Activated B cell treated with CpG ODN at 0.5 μM for 24 hours (primary cell): Measurements from ENCODE around the gene AGBL4. TPM values are rescaled to one million over a fixed set of nuclear protein-coding genes. Genes with fewer than 3 reads are reported as not detected.
"Not testable (repeated sequence)": the region's sequence is repeated elsewhere in the genome, so short reads cannot be mapped to it uniquely, and the experiment has no call there.

Experiments
- ATAC-seq: fragments of 200-7000 bp; cut with Tn5 transposase; one replicate; pipeline ENCODE4 v1.10.0; 2021; ENCODE audit warnings: low read depth, mild to moderate bottlenecking, moderate library complexity
- CTCF ChIA-PET: fragments of 350-600 bp; sonication (Branson Sonifier 250); formaldehyde crosslinking; loops from one replicate; lab custom pipeline; 2021; ENCODE audit warnings: antibody characterized with exemption; lab: Charles Lee
- POLR2A ChIA-PET: fragments of 350-600 bp; sonication (Branson Sonifier 250); formaldehyde crosslinking; loops from one replicate; lab custom pipeline; 2021; ENCODE audit warnings: antibody characterized with exemption; lab: Charles Lee
- DNase-seq: peaks from one replicate; pipeline ENCODE4 v3.0.0; 2022
- H3K27ac Mint-ChIP-seq: one replicate; pipeline ENCODE4 v1.8.0; 2020; ENCODE audit warnings: mixed read lengths
- H3K27me3 Mint-ChIP-seq: one replicate; pipeline ENCODE4 v1.8.0; 2021; ENCODE audit warnings: mixed read lengths
- H3K36me3 Mint-ChIP-seq: one replicate; pipeline ENCODE4 v1.8.0; 2021; ENCODE audit warnings: low read depth, mixed read lengths
- H3K4me1 Mint-ChIP-seq: one replicate; pipeline ENCODE4 v1.8.0; 2021; ENCODE audit warnings: mixed read lengths
- H3K4me3 Mint-ChIP-seq: one replicate; pipeline ENCODE4 v1.8.0; 2020; ENCODE audit warnings: mild to moderate bottlenecking, mixed read lengths
- H3K9me3 Mint-ChIP-seq: one replicate; pipeline ENCODE4 v1.8.0; 2020; ENCODE audit warnings: mixed read lengths
- intact Hi-C: fragments of 100-400 bp; cut with micrococcal nuclease; formaldehyde crosslinking; loops from one replicate; pipeline ENCODE4 v1.15.1; 2024
- total RNA-seq: library from RNA; stranded (reverse); gene quantifications from 2 replicates; pipeline ENCODE4 v1.2.3, GENCODE V29; 2022
- TF ChIP-seq, protein P1 (sequence below): fragments of 200-600 bp; IDR thresholded peaks from one replicate; pipeline ENCODE4 v1.8.0; 2022; ENCODE audit warnings: antibody characterized with exemption, mild to moderate bottlenecking

The AGBL4 gene
- total RNA-seq, 1 donor from 2014 or later: 0.24 TPM

DNA sequence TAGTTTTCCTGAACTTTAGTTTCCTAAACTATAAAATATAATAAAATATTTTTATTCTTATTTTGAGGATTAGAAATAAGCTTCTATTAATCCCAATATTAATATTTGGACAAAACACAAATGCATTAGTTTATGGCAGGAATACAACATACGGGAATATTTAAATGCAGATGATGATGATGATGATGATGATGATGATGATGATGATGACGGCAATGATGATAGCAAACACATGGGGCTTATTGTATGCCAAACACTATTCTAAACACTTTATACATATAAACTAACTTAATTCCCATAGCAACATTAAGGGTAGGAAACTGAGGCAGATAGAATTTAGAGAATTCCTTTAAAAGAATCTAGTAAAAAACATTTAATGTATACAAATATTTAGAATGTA lies 705.5 kb downstream of the AGBL4 start:
- H3K36me3 Mint-ChIP-seq: no peaks in the 10 kb centered on the region
- TF ChIP-seq, protein P1, sequence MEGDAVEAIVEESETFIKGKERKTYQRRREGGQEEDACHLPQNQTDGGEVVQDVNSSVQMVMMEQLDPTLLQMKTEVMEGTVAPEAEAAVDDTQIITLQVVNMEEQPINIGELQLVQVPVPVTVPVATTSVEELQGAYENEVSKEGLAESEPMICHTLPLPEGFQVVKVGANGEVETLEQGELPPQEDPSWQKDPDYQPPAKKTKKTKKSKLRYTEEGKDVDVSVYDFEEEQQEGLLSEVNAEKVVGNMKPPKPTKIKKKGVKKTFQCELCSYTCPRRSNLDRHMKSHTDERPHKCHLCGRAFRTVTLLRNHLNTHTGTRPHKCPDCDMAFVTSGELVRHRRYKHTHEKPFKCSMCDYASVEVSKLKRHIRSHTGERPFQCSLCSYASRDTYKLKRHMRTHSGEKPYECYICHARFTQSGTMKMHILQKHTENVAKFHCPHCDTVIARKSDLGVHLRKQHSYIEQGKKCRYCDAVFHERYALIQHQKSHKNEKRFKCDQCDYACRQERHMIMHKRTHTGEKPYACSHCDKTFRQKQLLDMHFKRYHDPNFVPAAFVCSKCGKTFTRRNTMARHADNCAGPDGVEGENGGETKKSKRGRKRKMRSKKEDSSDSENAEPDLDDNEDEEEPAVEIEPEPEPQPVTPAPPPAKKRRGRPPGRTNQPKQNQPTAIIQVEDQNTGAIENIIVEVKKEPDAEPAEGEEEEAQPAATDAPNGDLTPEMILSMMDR: no peak

DNA sequence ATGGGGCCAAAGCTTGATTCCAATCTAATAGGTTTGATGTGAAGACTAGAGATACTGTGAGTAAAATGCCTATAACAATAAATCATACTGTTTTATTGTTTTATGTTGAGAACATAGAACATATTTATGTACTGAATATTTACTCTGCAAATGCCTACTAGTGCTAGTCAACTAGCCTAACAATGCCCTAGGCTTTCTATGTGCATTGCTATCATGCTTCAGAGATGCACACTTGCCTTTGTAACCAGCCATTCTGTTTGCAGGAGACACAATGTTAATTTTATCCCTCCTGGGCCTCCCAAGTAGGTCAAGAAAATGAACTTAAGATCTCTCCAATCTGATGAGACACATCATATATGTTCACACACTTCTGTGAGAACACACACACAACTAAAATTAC lies 716.3 kb downstream of the AGBL4 start:
- intact Hi-C loops: no loop called here
- no peak for ATAC-seq

More for the DNA sequence above, 705.5 kb downstream of the AGBL4 start:
- ATAC-seq (no peak), DNase-seq (no peak)
- H3K4me3 Mint-ChIP-seq: no peak overlapping the region
- CTCF ChIA-PET: no interaction called here
- POLR2A ChIA-PET: no interaction called here
- intact Hi-C loops: no loop called here
- H3K27ac Mint-ChIP-seq: no peak overlapping the region
- H3K9me3 Mint-ChIP-seq: peaks cover 5% of the 10 kb centered on the region
- H3K4me1 Mint-ChIP-seq: no peaks in the 10 kb centered on the region
- peaks cover 2% of the 10 kb centered on the region for H3K27me3 Mint-ChIP-seq

GRCh38 chr1:49306507-49307070 lies 717.2 kb downstream of the AGBL4 start:
- Mint-ChIP-seq H3K4me3 (no peak overlapping the region), H3K27me3 (no peaks in the 10 kb centered on the region), H3K4me1 (no peaks in the 10 kb centered on the region), H3K9me3 (peaks cover 4% of the 10 kb centered on the region), H3K36me3 (no peaks in the 10 kb centered on the region), H3K27ac (no peak overlapping the region)
- POLR2A ChIA-PET: no interaction called here
- TF ChIP-seq, protein P1: no peak
- CTCF ChIA-PET: no interaction called here
- intact Hi-C loops: no loop called here
- ATAC-seq: no peak
- DNase-seq: no peak

More for the DNA sequence above, 716.3 kb downstream of the AGBL4 start:
- ChIA-PET POLR2A (no interaction called here), CTCF (no interaction called here)
- Mint-ChIP-seq H3K4me3 (no peak overlapping the region), H3K4me1 (no peaks in the 10 kb centered on the region), H3K9me3 (no peaks in the 10 kb centered on the region), H3K27me3 (no peaks in the 10 kb centered on the region), H3K36me3 (no peaks in the 10 kb centered on the region), H3K27ac (no peak overlapping the region)
- TF ChIP-seq, protein P1: no peak
- DNase-seq: no peak

- H3K4me1 Mint-ChIP-seq, H3K27me3 Mint-ChIP-seq, H3K27ac Mint-ChIP-seq, H3K9me3 Mint-ChIP-seq, intact Hi-C loops, ATAC-seq, CTCF ChIA-PET, DNase-seq, H3K36me3 Mint-ChIP-seq, H3K4me3 Mint-ChIP-seq, POLR2A ChIA-PET: not testable (repeated sequence)
Observed at GRCh38 chr1:49302400-49302799, 721.4 kb downstream of the AGBL4 start.

DNA sequence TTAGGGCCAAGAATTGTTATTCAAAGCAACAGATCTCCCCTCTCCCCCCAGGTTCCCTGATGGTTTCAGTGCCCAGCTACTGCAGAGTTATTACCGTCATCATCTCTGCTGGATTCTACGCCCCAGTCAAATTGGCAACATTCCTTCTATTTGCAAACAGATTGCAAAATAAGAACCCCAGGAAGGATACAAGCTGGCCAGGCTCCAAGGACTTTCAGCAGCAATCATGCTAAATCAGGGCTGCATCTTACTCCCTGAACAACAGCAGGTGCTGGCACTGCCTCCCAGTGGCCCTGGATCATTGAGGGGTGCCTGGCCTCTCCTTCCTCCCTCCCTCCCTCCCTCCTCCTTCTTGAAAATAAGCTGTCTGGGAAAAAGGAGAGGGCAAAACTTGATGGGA lies 725.5 kb downstream of the AGBL4 start:
- Mint-ChIP-seq H3K36me3 (no peaks in the 10 kb centered on the region), H3K27ac (no peak overlapping the region), H3K4me3 (no peak overlapping the region), H3K9me3 (peaks cover 4% of the 10 kb centered on the region), H3K27me3 (no peaks in the 10 kb centered on the region), H3K4me1 (no peaks in the 10 kb centered on the region)
- ChIA-PET POLR2A (no interaction called here), CTCF (no interaction called here)
- TF ChIP-seq, protein P1: no peak
- DNase-seq (no peak), ATAC-seq (no peak)
- intact Hi-C loops: no loop called here

GRCh38 chr1:49297783-49298182 lies 726.0 kb downstream of the AGBL4 start:
- Mint-ChIP-seq H3K4me1 (no peaks in the 10 kb centered on the region), H3K4me3 (no peak overlapping the region), H3K27ac (no peak overlapping the region), H3K36me3 (no peaks in the 10 kb centered on the region), H3K27me3 (no peaks in the 10 kb centered on the region), H3K9me3 (peaks cover 4% of the 10 kb centered on the region)
- DNase-seq: no peak
- ChIA-PET CTCF (no interaction called here), POLR2A (no interaction called here)
- intact Hi-C loops: no loop called here
- TF ChIP-seq, protein P1: no peak
- no peak for ATAC-seq
